Neural cell (in vitro differentiated cells): ENCODE results near the gene DNAL4. TPM values are rescaled to one million over a fixed set of nuclear protein-coding genes. Genes with fewer than 3 reads are reported as not detected.

Source experiments
- H2AFZ ChIP-seq: fragments of 200-600, 300-800 bp; sonication (generic), shearing (Covaris generic); 2 replicates; pipeline ENCODE4 v1.6.0; 2014; ENCODE audit warnings: low read depth, mild to moderate bottlenecking, antibody characterized with exemption, low read length, moderate library complexity
- H3F3A ChIP-seq: fragments of 200-600 bp; shearing (Covaris generic); 2 replicates; pipeline ENCODE4 v1.6.1; 2016; ENCODE audit warnings: mild to moderate bottlenecking, moderate library complexity, mixed read lengths, antibody characterized with exemption, low read length; ENCODE audit not compliant: insufficient read depth, poor library complexity, severe bottlenecking
- H3K27ac ChIP-seq: fragments of 200-600, 300-800 bp; sonication (generic), shearing (Covaris generic); 2 replicates; pipeline ENCODE4 v1.5.1; 2014; ENCODE audit warnings: mild to moderate bottlenecking, low read length, moderate library complexity
- H3K27me3 ChIP-seq: fragments of 300-800, 200-600 bp; sonication (generic), shearing (Covaris generic); 2 replicates; pipeline ENCODE4 v1.6.0; 2014; ENCODE audit warnings: mild to moderate bottlenecking, low read depth, low read length, moderate library complexity; ENCODE audit not compliant: insufficient read depth
- H3K36me3 ChIP-seq: fragments of 300-800, 200-600 bp; sonication (generic), shearing (Covaris generic); 2 replicates; pipeline ENCODE4 v1.5.1; 2014; ENCODE audit warnings: mild to moderate bottlenecking, antibody characterized with exemption, low read length, moderate library complexity; ENCODE audit not compliant: insufficient read depth
- H3K4me2 ChIP-seq: fragments of 300-800, 200-600 bp; sonication (generic), shearing (Covaris generic); 2 replicates; pipeline ENCODE4 v1.6.0; 2014; ENCODE audit warnings: mild to moderate bottlenecking, low read length
- H3K4me3 ChIP-seq: fragments of 300-800, 200-600 bp; sonication (generic), shearing (Covaris generic); 2 replicates; pipeline ENCODE4 v1.5.1; 2014; ENCODE audit warnings: mild to moderate bottlenecking, low read length, moderate library complexity
- H3K79me2 ChIP-seq: fragments of 200-600 bp; shearing (Covaris generic); replicated peaks from 2 replicates; pipeline ENCODE4 v1.6.0; 2014; ENCODE audit warnings: mild to moderate bottlenecking, low read length, moderate library complexity; ENCODE audit not compliant: insufficient read depth
- H3K9ac ChIP-seq: fragments of 300-800, 200-600 bp; sonication (generic), shearing (Covaris generic); 2 replicates; pipeline ENCODE4 v1.6.1; 2016; ENCODE audit warnings: mild to moderate bottlenecking, low read length, mixed read lengths
- H3K9me2 ChIP-seq: fragments of 200-600 bp; shearing (Covaris generic); 2 replicates; pipeline ENCODE4 v1.6.1; 2016; ENCODE audit warnings: mild to moderate bottlenecking, low read length, mixed read lengths; ENCODE audit not compliant: insufficient read depth
- H3K9me3 ChIP-seq: fragments of 200-600, 300-800 bp; sonication (generic), shearing (Covaris generic); 2 replicates; pipeline ENCODE4 v1.6.1; 2016; ENCODE audit warnings: mild to moderate bottlenecking, mixed run types, low read length, moderate library complexity, mixed read lengths
- H4K20me1 ChIP-seq: fragments of 200-600 bp; shearing (Covaris generic); 2 replicates; pipeline ENCODE4 v1.6.1; 2016; ENCODE audit warnings: mild to moderate bottlenecking, mixed run types; ENCODE audit not compliant: insufficient read depth
- EP300 ChIP-seq: fragments of 450-650 bp; conservative IDR thresholded peaks from 2 replicates; pipeline ENCODE4 v1.6.1; 2014; ENCODE audit warnings: antibody characterized with exemption, mild to moderate bottlenecking, moderate library complexity; ENCODE audit not compliant: poor library complexity, severe bottlenecking
- EZH2 ChIP-seq: fragments of 200-600, 300-800 bp; shearing (Covaris generic), sonication (generic); IDR thresholded peaks from 2 replicates; pipeline ENCODE4 v1.6.1; 2014; ENCODE audit warnings: antibody characterized with exemption, low read length, borderline replicate concordance, mild to moderate bottlenecking; ENCODE audit not compliant: insufficient read depth, poor library complexity, severe bottlenecking
- MXI1 ChIP-seq: fragments of 450-650 bp; conservative IDR thresholded peaks from 2 replicates; pipeline ENCODE4 v1.6.1; 2014; ENCODE audit warnings: antibody characterized with exemption, mild to moderate bottlenecking; ENCODE audit not compliant: poor library complexity, severe bottlenecking
- POLR2AphosphoS5 ChIP-seq: IDR thresholded peaks from 2 replicates; pipeline ENCODE4 v1.6.1; 2012
- RAD21 ChIP-seq: fragments of 450-650 bp; conservative IDR thresholded peaks from 2 replicates; pipeline ENCODE4 v1.6.1; 2014; ENCODE audit warnings: antibody characterized with exemption, mild to moderate bottlenecking, moderate library complexity
- SMC3 ChIP-seq: fragments of 450-650 bp; conservative IDR thresholded peaks from 2 replicates; pipeline ENCODE4 v1.6.1; 2014; ENCODE audit warnings: antibody characterized with exemption, mild to moderate bottlenecking, moderate library complexity; ENCODE audit not compliant: poor library complexity
- TAF1 ChIP-seq: IDR thresholded peaks from 2 replicates; pipeline ENCODE4 v1.6.1; 2012; ENCODE audit warnings: low read depth
- polyA plus RNA-seq: library from polyadenylated mRNA; depleted of rRNA; stranded (reverse); fragments of >200 nt; gene quantifications from 2 replicates; pipeline ENCODE4 v1.2.3, GENCODE V29; 2014
- TF ChIP-seq, protein P1 (sequence below): fragments of 450-650 bp; IDR thresholded peaks from 2 replicates; pipeline ENCODE4 v1.5.1; 2014; ENCODE audit warnings: antibody characterized with exemption, mild to moderate bottlenecking, moderate library complexity; ENCODE audit not compliant: poor library complexity, severe bottlenecking
- TF ChIP-seq, protein P2 (sequence below): IDR thresholded peaks from 2 replicates; pipeline ENCODE4 v1.6.1; 2012; ENCODE audit warnings: borderline replicate concordance

Gene DNAL4
- polyA plus RNA-seq, 1 donor from 2014 or later = 95.0 TPM

DNA sequence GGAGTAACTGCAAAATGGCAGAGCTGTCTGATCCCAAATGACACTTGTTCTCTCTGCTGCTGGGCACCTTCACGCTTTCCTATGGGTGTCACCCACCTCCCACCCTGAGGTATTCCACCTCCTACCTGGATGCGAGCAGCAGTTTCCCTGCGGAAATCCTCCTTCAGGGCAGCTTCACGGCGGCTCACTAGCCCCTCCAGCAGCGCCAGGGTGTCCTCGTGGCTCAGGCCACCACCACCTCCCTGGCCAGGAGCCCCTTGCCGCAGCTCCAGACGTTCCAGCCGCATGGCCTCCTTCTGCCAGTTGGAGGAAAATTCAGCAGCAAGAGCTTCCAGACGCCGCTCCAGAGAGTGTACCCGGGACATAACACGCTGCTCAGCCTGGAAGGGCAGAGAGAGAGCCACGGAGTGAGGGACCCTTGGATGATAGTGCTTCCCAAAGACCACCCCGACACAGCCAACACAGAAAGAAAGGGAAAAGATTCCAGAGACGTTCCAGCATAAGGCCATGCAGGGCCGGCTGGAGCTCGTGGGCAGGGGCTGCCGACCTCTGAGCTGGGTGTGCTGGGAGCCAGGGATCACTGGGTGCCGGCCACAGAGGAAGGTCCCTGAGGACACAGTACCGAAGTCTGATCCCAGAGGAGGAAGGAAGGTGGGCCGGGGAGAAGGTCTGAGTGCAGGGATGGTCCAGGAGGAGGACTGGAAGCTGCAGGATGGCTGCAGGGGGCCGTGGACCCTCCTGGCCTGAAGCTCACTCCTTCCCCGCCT lies 51.6 kb downstream of the DNAL4 start:
- Histone ChIP-seq H4K20me1 (no peaks in the 10 kb centered on the region), H3K27ac (no peak overlapping the region)
- TF ChIP-seq RAD21 = no peak
- TF ChIP-seq SMC3 = no peak
- TF ChIP-seq, protein P1, sequence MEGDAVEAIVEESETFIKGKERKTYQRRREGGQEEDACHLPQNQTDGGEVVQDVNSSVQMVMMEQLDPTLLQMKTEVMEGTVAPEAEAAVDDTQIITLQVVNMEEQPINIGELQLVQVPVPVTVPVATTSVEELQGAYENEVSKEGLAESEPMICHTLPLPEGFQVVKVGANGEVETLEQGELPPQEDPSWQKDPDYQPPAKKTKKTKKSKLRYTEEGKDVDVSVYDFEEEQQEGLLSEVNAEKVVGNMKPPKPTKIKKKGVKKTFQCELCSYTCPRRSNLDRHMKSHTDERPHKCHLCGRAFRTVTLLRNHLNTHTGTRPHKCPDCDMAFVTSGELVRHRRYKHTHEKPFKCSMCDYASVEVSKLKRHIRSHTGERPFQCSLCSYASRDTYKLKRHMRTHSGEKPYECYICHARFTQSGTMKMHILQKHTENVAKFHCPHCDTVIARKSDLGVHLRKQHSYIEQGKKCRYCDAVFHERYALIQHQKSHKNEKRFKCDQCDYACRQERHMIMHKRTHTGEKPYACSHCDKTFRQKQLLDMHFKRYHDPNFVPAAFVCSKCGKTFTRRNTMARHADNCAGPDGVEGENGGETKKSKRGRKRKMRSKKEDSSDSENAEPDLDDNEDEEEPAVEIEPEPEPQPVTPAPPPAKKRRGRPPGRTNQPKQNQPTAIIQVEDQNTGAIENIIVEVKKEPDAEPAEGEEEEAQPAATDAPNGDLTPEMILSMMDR = no peak
- no peak for TF ChIP-seq POLR2AphosphoS5
- no peak for TF ChIP-seq TAF1
- TF ChIP-seq EZH2 = no peak
- TF ChIP-seq EP300 = no peak
- TF ChIP-seq, protein P2, sequence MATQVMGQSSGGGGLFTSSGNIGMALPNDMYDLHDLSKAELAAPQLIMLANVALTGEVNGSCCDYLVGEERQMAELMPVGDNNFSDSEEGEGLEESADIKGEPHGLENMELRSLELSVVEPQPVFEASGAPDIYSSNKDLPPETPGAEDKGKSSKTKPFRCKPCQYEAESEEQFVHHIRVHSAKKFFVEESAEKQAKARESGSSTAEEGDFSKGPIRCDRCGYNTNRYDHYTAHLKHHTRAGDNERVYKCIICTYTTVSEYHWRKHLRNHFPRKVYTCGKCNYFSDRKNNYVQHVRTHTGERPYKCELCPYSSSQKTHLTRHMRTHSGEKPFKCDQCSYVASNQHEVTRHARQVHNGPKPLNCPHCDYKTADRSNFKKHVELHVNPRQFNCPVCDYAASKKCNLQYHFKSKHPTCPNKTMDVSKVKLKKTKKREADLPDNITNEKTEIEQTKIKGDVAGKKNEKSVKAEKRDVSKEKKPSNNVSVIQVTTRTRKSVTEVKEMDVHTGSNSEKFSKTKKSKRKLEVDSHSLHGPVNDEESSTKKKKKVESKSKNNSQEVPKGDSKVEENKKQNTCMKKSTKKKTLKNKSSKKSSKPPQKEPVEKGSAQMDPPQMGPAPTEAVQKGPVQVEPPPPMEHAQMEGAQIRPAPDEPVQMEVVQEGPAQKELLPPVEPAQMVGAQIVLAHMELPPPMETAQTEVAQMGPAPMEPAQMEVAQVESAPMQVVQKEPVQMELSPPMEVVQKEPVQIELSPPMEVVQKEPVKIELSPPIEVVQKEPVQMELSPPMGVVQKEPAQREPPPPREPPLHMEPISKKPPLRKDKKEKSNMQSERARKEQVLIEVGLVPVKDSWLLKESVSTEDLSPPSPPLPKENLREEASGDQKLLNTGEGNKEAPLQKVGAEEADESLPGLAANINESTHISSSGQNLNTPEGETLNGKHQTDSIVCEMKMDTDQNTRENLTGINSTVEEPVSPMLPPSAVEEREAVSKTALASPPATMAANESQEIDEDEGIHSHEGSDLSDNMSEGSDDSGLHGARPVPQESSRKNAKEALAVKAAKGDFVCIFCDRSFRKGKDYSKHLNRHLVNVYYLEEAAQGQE = no peak
- TF ChIP-seq MXI1 = no peak

DNA sequence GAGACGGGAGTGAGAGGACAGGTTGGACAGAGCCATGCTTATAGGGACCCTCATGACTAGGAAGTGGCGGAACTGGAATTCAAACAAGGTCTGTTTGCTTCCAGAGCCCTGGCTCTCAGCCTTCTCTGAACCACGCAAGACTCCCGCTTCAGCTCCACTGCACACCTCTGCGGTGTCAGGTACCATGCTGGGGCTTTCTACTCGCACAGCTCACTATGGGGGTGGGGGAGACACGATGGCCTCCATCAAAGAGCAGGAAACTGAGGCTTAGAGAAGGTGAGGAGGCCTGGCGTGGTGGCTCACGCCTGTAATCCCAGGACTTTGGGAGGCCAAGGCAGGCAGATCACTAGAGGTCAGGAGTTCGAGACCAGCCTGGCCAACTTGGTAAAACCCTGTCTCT lies 52.4 kb downstream of the DNAL4 start:
- TF ChIP-seq SMC3 (no peak), EP300 (no peak), MXI1 (no peak), TAF1 (no peak), EZH2 (no peak), RAD21 (no peak), POLR2AphosphoS5 (no peak)
- TF ChIP-seq, protein P1 = no peak
- TF ChIP-seq, protein P2 = no peak
- no peak overlapping the region for H3K27ac ChIP-seq
- H3K36me3 ChIP-seq = peaks cover 16% of the 10 kb centered on the region

More for the DNA sequence above, 51.6 kb downstream of the DNAL4 start:
- Histone ChIP-seq H3K9me2 (no peaks in the 10 kb centered on the region), H3K79me2 (no peaks in the 10 kb centered on the region), H3K9ac (no peak overlapping the region), H2AFZ (no peak overlapping the region), H3K27me3 (no peaks in the 10 kb centered on the region), H3K4me2 (no peak overlapping the region), H3K9me3 (no peaks in the 10 kb centered on the region), H3K36me3 (peaks cover 16% of the 10 kb centered on the region), H3K4me3 (no peak overlapping the region), H3F3A (no peaks in the 10 kb centered on the region)

More for the DNA sequence above, 52.4 kb downstream of the DNAL4 start:
- no peaks in the 10 kb centered on the region for H3K79me2 ChIP-seq
- H3F3A ChIP-seq = no peaks in the 10 kb centered on the region
- no peak overlapping the region for H3K9ac ChIP-seq
- no peak overlapping the region for H2AFZ ChIP-seq
- H4K20me1 ChIP-seq = no peaks in the 10 kb centered on the region
- no peak overlapping the region for H3K4me3 ChIP-seq
- H3K9me2 ChIP-seq = no peaks in the 10 kb centered on the region
- H3K27me3 ChIP-seq = no peaks in the 10 kb centered on the region
- H3K4me2 ChIP-seq = no peak overlapping the region
- H3K9me3 ChIP-seq = no peaks in the 10 kb centered on the region
